AG09319 (cell line): ENCODE measurements around the gene ESYT2.

Source experiments
- DNase-seq: peaks from one replicate; pipeline ENCODE4 v3.0.0-alpha.2; 2010; ENCODE audit warnings: low read depth; ENCODE audit errors: extremely low read depth
- TF ChIP-seq, protein P1 (sequence below): IDR thresholded peaks from 2 replicates; pipeline ENCODE4 v1.5.1; 2011; ENCODE audit warnings: low read depth, mild to moderate bottlenecking, inconsistent platforms, low read length, moderate library complexity

The ESYT2 gene

DNA sequence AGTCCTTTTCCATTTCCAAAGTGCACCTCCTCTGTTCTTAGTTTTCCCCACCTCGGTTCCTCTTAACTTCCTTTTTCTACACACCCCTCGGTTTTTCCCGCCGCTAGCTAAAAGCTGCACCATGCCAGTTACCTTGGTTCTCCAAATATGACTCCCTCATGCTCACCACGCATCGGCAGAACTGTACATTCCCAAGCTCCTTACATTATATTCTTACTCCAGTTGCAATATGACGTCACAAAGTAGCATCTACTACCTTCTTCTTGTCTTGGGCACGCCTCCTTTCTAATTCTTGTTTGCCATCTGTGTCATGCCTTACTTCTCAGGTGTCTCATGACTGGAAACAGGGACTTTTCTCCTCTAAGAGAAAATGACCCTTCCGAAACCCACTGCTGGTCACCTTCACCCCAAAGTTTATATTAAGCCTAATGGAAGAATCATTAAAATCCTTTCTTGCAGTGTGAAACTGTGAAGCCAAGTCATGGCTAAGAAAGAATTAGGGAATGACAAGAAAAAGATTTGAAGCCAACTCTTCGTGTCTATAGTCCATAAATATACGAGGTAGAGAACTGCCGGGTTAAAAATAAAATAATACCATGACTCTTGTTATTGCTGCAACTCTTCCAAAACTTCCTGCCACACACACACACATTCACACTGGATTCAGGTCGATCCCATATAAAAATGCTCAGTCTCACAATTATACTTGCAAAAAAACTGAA is 1.7 kb downstream of the ESYT2 start:
- no peak for DNase-seq

DNA sequence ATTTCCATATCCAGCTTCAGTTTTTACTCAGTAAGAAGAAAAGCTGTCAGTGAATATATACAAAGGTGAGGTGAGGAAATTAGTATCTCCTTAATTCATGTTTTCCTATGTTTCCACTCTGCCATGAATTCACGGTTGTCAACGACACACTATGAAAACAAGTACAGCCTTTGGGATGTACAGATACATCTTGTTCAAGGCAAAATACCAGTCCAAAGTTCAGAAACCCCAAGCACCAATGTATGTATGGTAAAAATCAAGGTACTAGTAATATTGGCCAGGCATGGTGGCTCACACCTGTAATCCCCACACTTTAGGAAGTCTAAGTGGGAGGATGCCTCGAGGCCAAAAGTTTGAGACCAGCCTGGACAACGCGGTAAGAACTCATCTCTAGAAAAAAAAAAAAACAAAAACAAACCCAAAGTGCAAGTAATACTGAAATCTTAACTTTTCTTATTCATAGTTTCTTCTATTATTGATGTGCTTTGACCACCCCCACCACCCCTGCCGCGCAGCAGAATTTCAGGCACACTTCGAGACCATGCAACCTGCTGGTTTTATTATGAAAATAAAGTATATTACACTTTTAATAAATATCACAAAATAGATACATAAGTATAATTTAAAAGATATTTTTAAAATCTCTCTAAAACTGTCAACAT is 3.5 kb downstream of the ESYT2 start:
- no peak for DNase-seq
- TF ChIP-seq, protein P1, sequence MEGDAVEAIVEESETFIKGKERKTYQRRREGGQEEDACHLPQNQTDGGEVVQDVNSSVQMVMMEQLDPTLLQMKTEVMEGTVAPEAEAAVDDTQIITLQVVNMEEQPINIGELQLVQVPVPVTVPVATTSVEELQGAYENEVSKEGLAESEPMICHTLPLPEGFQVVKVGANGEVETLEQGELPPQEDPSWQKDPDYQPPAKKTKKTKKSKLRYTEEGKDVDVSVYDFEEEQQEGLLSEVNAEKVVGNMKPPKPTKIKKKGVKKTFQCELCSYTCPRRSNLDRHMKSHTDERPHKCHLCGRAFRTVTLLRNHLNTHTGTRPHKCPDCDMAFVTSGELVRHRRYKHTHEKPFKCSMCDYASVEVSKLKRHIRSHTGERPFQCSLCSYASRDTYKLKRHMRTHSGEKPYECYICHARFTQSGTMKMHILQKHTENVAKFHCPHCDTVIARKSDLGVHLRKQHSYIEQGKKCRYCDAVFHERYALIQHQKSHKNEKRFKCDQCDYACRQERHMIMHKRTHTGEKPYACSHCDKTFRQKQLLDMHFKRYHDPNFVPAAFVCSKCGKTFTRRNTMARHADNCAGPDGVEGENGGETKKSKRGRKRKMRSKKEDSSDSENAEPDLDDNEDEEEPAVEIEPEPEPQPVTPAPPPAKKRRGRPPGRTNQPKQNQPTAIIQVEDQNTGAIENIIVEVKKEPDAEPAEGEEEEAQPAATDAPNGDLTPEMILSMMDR, result no peak

More for the DNA sequence above, 1.7 kb downstream of the ESYT2 start:
- TF ChIP-seq, protein P1, result no peak

DNA sequence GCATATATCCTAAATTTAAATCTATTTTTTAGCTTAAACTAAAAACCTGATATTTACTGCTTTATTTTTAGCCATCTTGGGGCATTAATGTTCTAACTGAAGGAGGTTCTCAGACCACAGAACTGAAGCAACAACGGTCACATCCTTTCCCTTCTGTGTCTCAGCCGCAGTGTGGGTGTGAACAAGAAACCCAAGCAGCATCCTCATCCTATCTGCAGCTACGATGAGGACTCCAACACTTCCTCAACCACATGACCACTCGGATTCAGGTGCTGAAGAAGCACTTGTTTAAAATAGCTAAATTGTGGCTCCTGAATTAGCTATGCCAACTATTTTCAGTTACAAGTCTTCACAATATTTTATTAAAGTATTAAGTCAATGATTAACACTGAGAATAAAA is 5.3 kb downstream of the ESYT2 start:
- DNase-seq, result no peak
- TF ChIP-seq, protein P1, result no peak

DNA sequence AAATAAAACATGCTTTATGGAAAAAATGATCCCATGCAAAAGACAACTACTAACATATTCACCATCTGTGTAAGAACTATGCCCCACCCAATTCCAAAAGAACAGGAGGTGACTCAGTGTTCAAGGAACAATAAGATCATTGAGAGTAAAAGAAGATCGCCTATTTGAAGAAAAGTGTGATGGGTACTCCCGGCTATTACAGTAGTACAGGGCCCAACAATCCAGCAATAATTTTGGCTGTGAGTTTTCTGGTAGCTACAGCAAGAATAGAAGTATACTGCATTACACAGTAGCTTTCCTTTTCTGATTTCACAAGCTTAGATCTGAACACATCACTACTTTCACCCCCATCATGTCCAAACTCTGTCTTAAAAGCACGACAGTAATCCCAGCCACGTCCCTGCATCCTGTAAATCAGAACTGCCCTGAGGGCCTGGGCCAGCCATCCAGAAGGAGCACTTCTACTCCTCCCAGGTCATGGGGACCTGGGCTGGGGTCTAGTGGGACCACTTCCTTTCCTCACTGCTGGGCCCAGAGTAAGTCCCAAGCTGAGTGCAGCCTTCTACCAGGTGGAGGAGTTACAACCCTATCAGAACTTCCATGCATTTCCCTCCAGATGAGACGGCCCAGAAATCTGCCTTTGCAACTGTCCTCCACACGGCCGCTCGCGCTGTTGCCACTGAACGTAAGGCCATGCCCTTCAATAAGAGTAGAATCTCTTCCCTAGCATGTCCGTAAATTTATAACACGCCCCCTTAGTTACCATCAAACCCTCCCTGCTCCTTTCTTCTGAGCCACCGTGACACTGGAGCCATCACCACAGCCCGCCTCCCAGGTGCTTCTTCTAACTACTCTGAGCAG is 7.9 kb downstream of the ESYT2 start:
- TF ChIP-seq, protein P1, result no peak
- no peak for DNase-seq

DNA sequence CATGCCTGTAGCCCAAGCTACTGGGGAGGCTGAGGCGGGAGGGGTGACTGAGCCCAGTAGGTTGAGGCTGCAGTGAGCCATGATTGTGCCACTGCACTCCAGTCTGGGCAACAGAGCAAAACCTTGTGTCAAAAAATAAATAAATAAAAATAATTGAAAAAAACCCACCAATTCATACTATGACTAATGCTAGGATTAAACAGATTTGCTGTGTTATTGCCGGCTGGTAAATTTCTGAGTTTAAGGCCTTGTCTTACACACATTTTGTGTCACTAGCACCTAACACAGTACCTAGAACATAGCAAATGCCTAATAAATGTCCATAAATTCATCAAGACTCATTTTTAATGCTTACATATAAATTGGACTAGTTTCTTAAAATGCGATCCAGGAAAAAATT is 8.7 kb downstream of the ESYT2 start:
- no peak for DNase-seq
- TF ChIP-seq, protein P1, result no peak

DNA sequence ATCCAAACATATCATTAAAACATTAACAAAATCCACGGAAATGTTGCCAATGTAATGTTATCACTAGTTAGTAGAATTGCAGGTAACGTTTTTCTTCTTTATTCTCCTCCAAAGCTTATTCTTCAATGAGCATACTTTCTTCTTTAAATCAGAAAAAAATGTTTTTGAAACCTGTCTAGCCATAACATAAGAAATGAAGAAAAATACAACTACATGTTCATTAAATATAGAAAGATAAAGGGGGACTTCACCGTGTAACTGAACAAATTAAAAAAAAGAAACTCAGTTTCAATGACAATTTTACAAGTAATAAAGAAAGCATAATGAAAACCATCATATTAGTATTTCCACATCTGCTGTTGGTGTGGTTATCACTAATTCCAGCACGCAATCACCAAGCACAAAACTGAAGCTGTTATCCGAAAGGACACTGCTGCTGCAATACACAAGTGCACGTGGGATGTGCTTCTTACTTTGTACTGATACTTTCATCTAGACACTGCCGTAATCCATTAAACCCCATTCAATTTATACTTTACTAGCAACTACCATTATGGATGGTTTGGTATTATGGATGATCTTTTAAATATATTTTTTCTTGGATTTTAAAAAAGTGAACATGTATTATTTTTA is 9.6 kb downstream of the ESYT2 start:
- no peak for DNase-seq
- TF ChIP-seq, protein P1, result no peak
